ENCODE results near the gene C12orf75. TPM values are rescaled to one million over a fixed set of nuclear protein-coding genes. Genes with fewer than 3 reads are reported as not detected.

The C12orf75 gene
- total and polyA plus RNA-seq, 2 of the 13 experiments (the other 11 are each of a cell fraction or from before 2014, with no cell fraction given), result 16.1 to 19.8 TPM

DNA sequence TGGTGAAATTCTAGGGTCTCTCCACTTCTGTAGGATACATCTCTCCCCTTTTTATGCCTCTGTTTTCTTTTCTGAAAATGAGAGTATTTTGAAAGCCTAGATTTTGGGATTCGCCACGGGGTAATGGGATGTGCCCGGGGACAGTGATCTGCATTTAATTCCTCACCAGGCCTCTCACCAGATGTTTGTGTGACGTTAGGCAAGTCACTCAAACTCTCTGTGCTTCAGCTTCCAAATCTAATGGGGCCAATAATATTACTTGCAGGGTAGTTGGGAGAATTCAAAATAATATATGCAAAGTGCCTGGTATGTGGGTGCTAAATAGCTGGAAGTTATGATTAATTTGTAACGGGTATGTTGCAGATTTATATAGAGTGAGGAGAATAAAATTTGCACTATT lies 78.8 kb downstream of the C12orf75 start:
- no peaks in the 10 kb centered on the region for H3K27me3 ChIP-seq (ENCODE audit: control insufficient read depth in 1 of 2, insufficient read depth in 2 of 2, low read length in 2 of 2)
- H3K79me2 ChIP-seq (ENCODE audit: insufficient read depth, low read length), result no peaks in the 10 kb centered on the region
- H3K27ac ChIP-seq (ENCODE audit: extremely low read length, insufficient read depth, low read length), result no peak overlapping the region
- intact Hi-C loops (cut with micrococcal nuclease; ENCODE audit: unreplicated experiment), result no loop called here
- CTCF ChIA-PET (ENCODE audit: low intra/inter-chr PET ratio, low total read pairs), result no interaction called here
- no peaks in the 10 kb centered on the region for H3K9me3 ChIP-seq (ENCODE audit: low read length)
- in situ Hi-C loops (cut with HindIII; ENCODE audit: extremely low pct_ligation_motif_present, low pct_unique_long_range_greater_than_20kb), result no loop called here
- no peak overlapping the region for H3K4me3 ChIP-seq (replicated peaks in 1 of 3; ENCODE audit: insufficient read depth in 1 of 3, low read depth in 2 of 3, low read length in 3 of 3)
- POLR2A ChIA-PET, result no interaction called here
- BruUV-seq (replicated peaks), result no TSS peak
- DNase-seq (ENCODE audit: low spot score) (no peak), FAIRE-seq (no peak), ATAC-seq (no peak)
- H4K20me1 ChIP-seq (ENCODE audit: insufficient read depth, low read length), result no peaks in the 10 kb centered on the region
- no peaks in the 10 kb centered on the region for H3K4me1 ChIP-seq (ENCODE audit: insufficient read depth, low read length)
- 30% methylated on average over 5 of the region's 5 CpGs for WGBS (ENCODE audit: low lambda C conversion rate)
- no peak overlapping the region for H3K4me2 ChIP-seq (ENCODE audit: low read depth, low read length)
- H3K9ac ChIP-seq (ENCODE audit: insufficient read depth, low read depth, low read length), result no peak overlapping the region
- no peak overlapping the region for H2AFZ ChIP-seq (ENCODE audit: low read length)
- H3K36me3 ChIP-seq (replicated peaks in 1 of 2; ENCODE audit: control insufficient read depth in 1 of 2, insufficient read depth in 2 of 2, low read length in 2 of 2), result no peaks in the 10 kb centered on the region
- TF ChIP-seq, protein P1, sequence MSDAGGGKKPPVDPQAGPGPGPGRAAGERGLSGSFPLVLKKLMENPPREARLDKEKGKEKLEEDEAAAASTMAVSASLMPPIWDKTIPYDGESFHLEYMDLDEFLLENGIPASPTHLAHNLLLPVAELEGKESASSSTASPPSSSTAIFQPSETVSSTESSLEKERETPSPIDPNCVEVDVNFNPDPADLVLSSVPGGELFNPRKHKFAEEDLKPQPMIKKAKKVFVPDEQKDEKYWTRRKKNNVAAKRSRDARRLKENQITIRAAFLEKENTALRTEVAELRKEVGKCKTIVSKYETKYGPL (CRISPR knock-in tag; IDR thresholded peaks at IDR 0.05), result no peak
- TF ChIP-seq NFKB2 (CRISPR knock-in tag; IDR thresholded peaks at IDR 0.05; ENCODE audit: borderline replicate concordance) (no peak), DMTF1 (CRISPR knock-in tag; IDR thresholded peaks at IDR 0.05) (no peak), HES4 (CRISPR knock-in tag; IDR thresholded peaks at IDR 0.05; ENCODE audit: borderline replicate concordance) (no peak), MAF1 (CRISPR knock-in tag; IDR thresholded peaks at IDR 0.05; ENCODE audit: borderline replicate concordance) (no peak), NFE2 (CRISPR knock-in tag; IDR thresholded peaks at IDR 0.05) (no peak), ZNF646 (CRISPR knock-in tag; IDR thresholded peaks at IDR 0.05) (no peak), ZNF839 (CRISPR knock-in tag; IDR thresholded peaks at IDR 0.05; ENCODE audit: borderline replicate concordance) (no peak), ZNF703 (CRISPR knock-in tag; IDR thresholded peaks at IDR 0.05; ENCODE audit: borderline replicate concordance) (no peak), TBL1XR1 (IDR thresholded peaks at IDR 0.05; ENCODE audit: borderline replicate concordance, low read length, partially characterized antibody) (no peak), ARNT2 (CRISPR knock-in tag; IDR thresholded peaks at IDR 0.05; ENCODE audit: low read depth) (no peak), KDM2A (CRISPR knock-in tag; IDR thresholded peaks at IDR 0.05; ENCODE audit: borderline replicate concordance, low read depth) (no peak), ARNTL (CRISPR knock-in tag; IDR thresholded peaks at IDR 0.05) (no peak), TEAD3 (CRISPR knock-in tag; optimal IDR thresholded peaks at IDR 0.05; ENCODE audit: borderline replicate concordance) (no peak), NCOR1 (IDR thresholded peaks at IDR 0.05; ENCODE audit: borderline replicate concordance, low read length) (no peak), NCOA5 (CRISPR knock-in tag; IDR thresholded peaks at IDR 0.05) (no peak), TP53 (CRISPR knock-in tag; conservative IDR thresholded peaks at IDR 0.05) (no peak)

All from HepG2 (cell line).